H9 (cell line): Measurements from ENCODE around the gene MAMDC4. TPM values are rescaled to one million over a fixed set of nuclear protein-coding genes. Genes with fewer than 3 reads are reported as not detected.

Experiments used
- DNase-seq: peaks from one replicate; pipeline ENCODE4 v3.0.0-alpha.2; 2017
- H2AFZ ChIP-seq: one replicate; pipeline ENCODE4 v1.6.1; 2013; ENCODE audit warnings: mild to moderate bottlenecking, low read length, control low read depth, moderate library complexity
- H2AK5ac ChIP-seq: 2 replicates; pipeline ENCODE4 v1.6.1; 2013; ENCODE audit warnings: low read length, control low read depth, mixed read lengths; ENCODE audit not compliant: insufficient read length
- H2BK120ac ChIP-seq: one replicate; pipeline ENCODE4 v1.6.1; 2013; ENCODE audit warnings: low read depth, mild to moderate bottlenecking, low read length, control low read depth, inconsistent platforms; ENCODE audit not compliant: poor library complexity, severe bottlenecking
- H2BK12ac ChIP-seq: 2 replicates; pipeline ENCODE4 v1.6.1; 2013; ENCODE audit warnings: low read length, control low read depth, mixed read lengths, low read depth; ENCODE audit not compliant: insufficient read length
- H2BK15ac ChIP-seq: 2 replicates; pipeline ENCODE4 v1.6.1; 2013; ENCODE audit warnings: low read depth, low read length, control low read depth
- H2BK20ac ChIP-seq: one replicate; pipeline ENCODE4 v1.6.1; 2013; ENCODE audit warnings: low read depth, mild to moderate bottlenecking, low read length, control low read depth, inconsistent platforms; ENCODE audit not compliant: poor library complexity, severe bottlenecking
- H2BK5ac ChIP-seq: 2 replicates; pipeline ENCODE4 v1.6.1; 2013; ENCODE audit warnings: low read length, control low read depth, mixed read lengths; ENCODE audit not compliant: insufficient read length
- H3K14ac ChIP-seq: 2 replicates; pipeline ENCODE4 v1.6.1; 2013; ENCODE audit warnings: low read length, control low read depth; ENCODE audit not compliant: insufficient read depth
- H3K18ac ChIP-seq: 2 replicates; pipeline ENCODE4 v1.6.1; 2013; ENCODE audit warnings: low read depth, mild to moderate bottlenecking, mixed read lengths, low read length, control low read depth; ENCODE audit not compliant: insufficient read length
- H3K23ac ChIP-seq: 2 replicates; pipeline ENCODE4 v1.6.1; 2013; ENCODE audit warnings: low read length, control low read depth, mixed read lengths, low read depth; ENCODE audit not compliant: insufficient read length
- H3K23me2 ChIP-seq: 2 replicates; pipeline ENCODE4 v1.6.1; 2013; ENCODE audit warnings: low read depth, mild to moderate bottlenecking, mixed read lengths, low read length, control low read depth; ENCODE audit not compliant: insufficient read length, poor library complexity, severe bottlenecking
- H3K27ac ChIP-seq: 2 replicates; pipeline ENCODE4 v1.5.1; 2013; ENCODE audit warnings: low read length, control low read depth, mixed read lengths, low read depth; ENCODE audit not compliant: insufficient read length
- H3K27me3 ChIP-seq: 2 replicates; pipeline ENCODE4 v1.6.1; 2013; ENCODE audit warnings: low read length, control low read depth, inconsistent platforms; ENCODE audit not compliant: insufficient read depth
- H3K4ac ChIP-seq: 2 replicates; pipeline ENCODE4 v1.6.1; 2013; ENCODE audit warnings: low read depth, mild to moderate bottlenecking, control low read depth, inconsistent platforms, low read length, moderate library complexity
- H3K4me1 ChIP-seq: 2 replicates; pipeline ENCODE4 v1.6.1; 2013; ENCODE audit warnings: low read length, control low read depth, inconsistent platforms; ENCODE audit not compliant: insufficient read depth
- H3K4me2 ChIP-seq: 2 replicates; pipeline ENCODE4 v1.6.1; 2013; ENCODE audit warnings: low read length, control low read depth, mixed read lengths; ENCODE audit not compliant: insufficient read length, insufficient read depth
- H3K56ac ChIP-seq: 2 replicates; pipeline ENCODE4 v1.6.1; 2013; ENCODE audit warnings: low read depth, mild to moderate bottlenecking, mixed read lengths, low read length, control low read depth; ENCODE audit not compliant: insufficient read length
- H3K79me1 ChIP-seq: 2 replicates; pipeline ENCODE4 v1.6.1; 2013; ENCODE audit warnings: low read depth, mild to moderate bottlenecking, moderate library complexity, low read length, control low read depth, inconsistent platforms; ENCODE audit not compliant: insufficient read depth, poor library complexity, severe bottlenecking
- H3K79me2 ChIP-seq: 2 replicates; pipeline ENCODE4 v1.6.1; 2013; ENCODE audit warnings: low read length, control low read depth, inconsistent platforms; ENCODE audit not compliant: insufficient read depth
- H3K9ac ChIP-seq: 2 replicates; pipeline ENCODE4 v1.6.1; 2013; ENCODE audit warnings: low read length, control low read depth, mixed read lengths; ENCODE audit not compliant: insufficient read length; ENCODE audit errors: extremely low read depth
- H3K9me3 ChIP-seq: one replicate; pipeline ENCODE4 v1.6.1; 2013; ENCODE audit warnings: low read depth, low read length, inconsistent platforms; ENCODE audit not compliant: control insufficient read depth
- H3T11ph ChIP-seq: one replicate; pipeline ENCODE4 v1.6.1; 2013; ENCODE audit warnings: mild to moderate bottlenecking, low read length, control low read depth, inconsistent platforms
- H4K20me1 ChIP-seq: one replicate; pipeline ENCODE4 v1.6.1; 2013; ENCODE audit not compliant: control insufficient read depth, insufficient read length, insufficient read depth
- H4K5ac ChIP-seq: 2 replicates; pipeline ENCODE4 v1.6.1; 2013; ENCODE audit warnings: low read depth, mild to moderate bottlenecking, mixed read lengths, low read length, control low read depth; ENCODE audit not compliant: insufficient read length
- H4K8ac ChIP-seq: replicated peaks from 2 replicates; pipeline ENCODE4 v1.6.1; 2013; ENCODE audit warnings: low read length, control low read depth, mixed read lengths, low read depth; ENCODE audit not compliant: insufficient read length
- H4K91ac ChIP-seq: 2 replicates; pipeline ENCODE4 v1.6.1; 2013; ENCODE audit warnings: low read depth, mild to moderate bottlenecking, moderate library complexity, mixed read lengths, low read length, control low read depth; ENCODE audit not compliant: insufficient read length
- H3K27ac Mint-ChIP-seq, 3 experiments: 2 replicates in 2 of 3; 3 replicates in 1 of 3; pipeline ENCODE4 v1.8.0; 2020 to 2021; ENCODE audit warnings: mixed read lengths in 3 of 3, mild to moderate bottlenecking in 1 of 3, moderate library complexity in 1 of 3
- H3K27me3 Mint-ChIP-seq: 2 replicates; pipeline ENCODE4 v1.8.0; 2021; ENCODE audit warnings: low read depth, mild to moderate bottlenecking, moderate library complexity, mixed read lengths
- H3K36me3 Mint-ChIP-seq, 3 experiments: 2 replicates in 2 of 3; 3 replicates in 1 of 3; pipeline ENCODE4 v1.8.0; 2020 to 2021; ENCODE audit warnings: low read depth in 3 of 3, mixed read lengths in 3 of 3; ENCODE audit not compliant: insufficient read depth in 1 of 3
- H3K4me1 Mint-ChIP-seq, 2 experiments: 2 replicates each; pipeline ENCODE4 v1.8.0; 2020; ENCODE audit warnings: mixed read lengths in 2 of 2
- H3K4me3 Mint-ChIP-seq, 2 experiments: 2 replicates in 1 of 2; 3 replicates in 1 of 2; pipeline ENCODE4 v1.8.0; 2020 to 2021; ENCODE audit warnings: mild to moderate bottlenecking in 2 of 2, mixed read lengths in 2 of 2, moderate library complexity in 1 of 2
- H3K9me3 Mint-ChIP-seq, 2 experiments: 2 replicates in 1 of 2; 3 replicates in 1 of 2; pipeline ENCODE4 v1.8.0; 2020; ENCODE audit warnings: mild to moderate bottlenecking in 2 of 2, mixed read lengths in 2 of 2, moderate library complexity in 1 of 2
- CTCF ChIP-seq: fragments of 200-600 bp; sonication (generic); conservative IDR thresholded peaks from 3 replicates; pipeline ENCODE4 v1.8.0; 2021; ENCODE audit warnings: antibody characterized with exemption, mild to moderate bottlenecking
- WGBS: extraction: QIAGEN DNeasy Blood & Tissue Kit; methylation state at CpG from one replicate; pipeline ENCODE4 v1.1.7; 2013; ENCODE audit warnings: missing lambda C conversion rate, low lambda C conversion rate, mixed read lengths; ENCODE audit not compliant: insufficient read length; ENCODE audit errors: extremely low coverage; 5-methylcytosine and 5-hydroxymethylcytosine counted together
- total RNA-seq: library from RNA; stranded (reverse); gene quantifications from 2 replicates; pipeline ENCODE4 v1.2.1, GENCODE V29; 2021

Gene MAMDC4
- total RNA-seq, 1 experiment from 2014 or later, result 9.2 TPM

- WGBS, result no CpG with 5 or more reads among the region's 44 CpGs
- no peak overlapping the region for H4K8ac ChIP-seq
- H3K23ac ChIP-seq, result no peak overlapping the region
- Mint-ChIP-seq H3K4me1 (peaks cover 7 to 20% of the 10 kb centered on the region in 2 experiments), H3K27ac (no peak overlapping the region), H3K4me3 (no peak overlapping the region), H3K27me3 (no peaks in the 10 kb centered on the region), H3K36me3 (peaks cover 11 to 42% (median 38%) of the 10 kb centered on the region in 3 experiments; a peak in 6 of 7 replicates), H3K9me3 (no peaks in the 10 kb centered on the region)
- no peaks in the 10 kb centered on the region for H3K9me3 ChIP-seq
- no peaks in the 10 kb centered on the region for H3K27me3 ChIP-seq
- no peak overlapping the region for H3K56ac ChIP-seq
- no peak overlapping the region for H2BK120ac ChIP-seq
- DNase-seq, result no peak
- no peak overlapping the region for H3K9ac ChIP-seq
- H4K5ac ChIP-seq, result no peak overlapping the region
- no peak overlapping the region for H2BK15ac ChIP-seq
- TF ChIP-seq CTCF, result no peak
- no peak overlapping the region for H2BK5ac ChIP-seq
- no peak overlapping the region for H2AK5ac ChIP-seq
- no peak overlapping the region for H3K4me2 ChIP-seq
- H3K79me2 ChIP-seq, result peaks cover 4% of the 10 kb centered on the region; the same call in 1 of the 2 replicates
- no peak overlapping the region for H4K91ac ChIP-seq
- no peak overlapping the region for H2BK20ac ChIP-seq
- no peaks in the 10 kb centered on the region for H4K20me1 ChIP-seq
- peaks cover 10% of the 10 kb centered on the region for H3K23me2 ChIP-seq
- H3K18ac ChIP-seq, result no peak overlapping the region
- no peak overlapping the region for H2AFZ ChIP-seq
- no peak overlapping the region for H2BK12ac ChIP-seq
- peaks cover 4% of the 10 kb centered on the region for H3K79me1 ChIP-seq
- H3K27ac ChIP-seq, result no peak overlapping the region
- no peak overlapping the region for H3K14ac ChIP-seq
- no peak overlapping the region for H3K4ac ChIP-seq
- peaks cover 3% of the 10 kb centered on the region for H3K4me1 ChIP-seq
- no peak overlapping the region for H3T11ph ChIP-seq
These were observed 26.6 kb upstream of the MAMDC4 start for GRCh38 chr9:136825295-136826187.
